ENCODE results near the gene PROC. TPM values are rescaled to one million over a fixed set of nuclear protein-coding genes. Genes with fewer than 3 reads are reported as not detected.

Gene PROC
- total and polyA plus RNA-seq, 2 of the 4 experiments (the other 2 are of a cell fraction), result 0.07 TPM; not detected in 1

DNA sequence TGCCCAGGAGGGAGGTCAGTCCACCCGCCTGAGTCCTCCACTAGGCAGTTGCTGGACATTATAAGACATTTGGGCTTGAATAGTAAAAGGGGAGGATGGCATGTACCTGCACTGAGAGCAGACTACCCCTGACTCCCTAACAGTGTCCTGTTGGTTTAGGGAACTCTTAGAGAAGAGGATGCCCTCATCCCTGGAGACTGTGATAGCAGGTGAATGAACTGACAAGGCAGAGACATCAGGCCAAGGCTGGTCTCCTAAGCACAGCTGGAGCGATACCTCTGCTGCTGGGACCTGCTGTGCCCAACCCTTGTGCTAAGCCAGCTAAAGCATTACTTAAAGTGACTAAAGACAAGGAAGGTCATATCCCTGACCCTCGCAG, 34.8 kb downstream of the PROC start:
- Histone ChIP-seq H3K4ac (ENCODE audit: low read depth, low read length) (no peak overlapping the region), H3K27ac (ENCODE audit: insufficient read depth, low read length) (no peak overlapping the region), H2AFZ (replicated peaks; ENCODE audit: low read length, poor library complexity) (no peak overlapping the region), H3K4me1 (ENCODE audit: control insufficient read depth, insufficient read depth, low read length) (0 out of 2 replicates have a peak, but pooled peaks cover 4% of the 10 kb centered on the region), H2BK15ac (ENCODE audit: low read depth, low read length) (no peak overlapping the region), H3K27me3 (ENCODE audit: control insufficient read depth, insufficient read depth, low read length) (no peaks in the 10 kb centered on the region), H3K14ac (replicated peaks; ENCODE audit: low read depth, low read length) (0 out of 2 replicates have a peak overlapping the region, but pooled peaks have one; percentile 21), H2AK5ac (ENCODE audit: low read depth, low read length) (no peak overlapping the region), H3K4me2 (ENCODE audit: low read depth, low read length) (no peak overlapping the region), H2BK5ac (ENCODE audit: low read depth, low read length, poor library complexity, severe bottlenecking) (no peak overlapping the region), H3K79me1 (ENCODE audit: low read depth in 1 of 2, low read length in 2 of 2) (no peaks in the 10 kb centered on the region), H3K9me1 (ENCODE audit: insufficient read depth, low read length) (no peaks in the 10 kb centered on the region; the same call in 1 of the 2 replicates), H3K36me3 (ENCODE audit: control insufficient read depth, insufficient read depth, low read length) (no peaks in the 10 kb centered on the region), H3K18ac (ENCODE audit: low read depth, low read length) (no peak overlapping the region), H2BK20ac (ENCODE audit: low read depth, low read length) (no peak overlapping the region), H3K9ac (ENCODE audit: low read depth, low read length) (no peak overlapping the region), H3K23ac (ENCODE audit: low read depth, low read length) (no peak overlapping the region), H3K4me3 (ENCODE audit: insufficient read depth, low read depth, low read length) (no peak overlapping the region), H3K9me3 (ENCODE audit: control insufficient read depth, insufficient read depth, low read length) (no peaks in the 10 kb centered on the region), H4K20me1 (ENCODE audit: insufficient read depth, low read length) (no peaks in the 10 kb centered on the region), H2AK9ac (replicated peaks; ENCODE audit: low read depth, low read length, poor library complexity) (no peak overlapping the region), H3K56ac (ENCODE audit: extremely low read depth, insufficient read depth, low read length) (no peak overlapping the region), H2BK120ac (ENCODE audit: low read depth, low read length) (no peak overlapping the region), H4K8ac (ENCODE audit: low read depth in 2 of 2, low read length in 2 of 2) (no peak overlapping the region), H4K91ac (ENCODE audit: insufficient read depth, low read depth, low read length) (no peak overlapping the region), H4K5ac (ENCODE audit: low read depth, low read length) (no peak overlapping the region)
- dilution Hi-C loops (cut with HindIII; ENCODE audit: low sequenced_read_pairs, unreplicated experiment), result no loop called here
- DNase-seq, result no peak
- ATAC-seq (ENCODE audit: low read depth), result no peak
- 100% methylated on average over 1 of the region's 3 CpGs; no CpG with 5 or more reads in 1 of the 2 experiments for WGBS, 2 experiments (ENCODE audit: extremely low coverage in 2 of 2, insufficient read length in 1 of 2)
- in situ Hi-C loops (cut with MboI; ENCODE audit: low sequenced_read_pairs), result no loop called here
- POLR2A ChIA-PET (ENCODE audit: unreplicated experiment), result no interaction called here
- TF ChIP-seq, protein P1, sequence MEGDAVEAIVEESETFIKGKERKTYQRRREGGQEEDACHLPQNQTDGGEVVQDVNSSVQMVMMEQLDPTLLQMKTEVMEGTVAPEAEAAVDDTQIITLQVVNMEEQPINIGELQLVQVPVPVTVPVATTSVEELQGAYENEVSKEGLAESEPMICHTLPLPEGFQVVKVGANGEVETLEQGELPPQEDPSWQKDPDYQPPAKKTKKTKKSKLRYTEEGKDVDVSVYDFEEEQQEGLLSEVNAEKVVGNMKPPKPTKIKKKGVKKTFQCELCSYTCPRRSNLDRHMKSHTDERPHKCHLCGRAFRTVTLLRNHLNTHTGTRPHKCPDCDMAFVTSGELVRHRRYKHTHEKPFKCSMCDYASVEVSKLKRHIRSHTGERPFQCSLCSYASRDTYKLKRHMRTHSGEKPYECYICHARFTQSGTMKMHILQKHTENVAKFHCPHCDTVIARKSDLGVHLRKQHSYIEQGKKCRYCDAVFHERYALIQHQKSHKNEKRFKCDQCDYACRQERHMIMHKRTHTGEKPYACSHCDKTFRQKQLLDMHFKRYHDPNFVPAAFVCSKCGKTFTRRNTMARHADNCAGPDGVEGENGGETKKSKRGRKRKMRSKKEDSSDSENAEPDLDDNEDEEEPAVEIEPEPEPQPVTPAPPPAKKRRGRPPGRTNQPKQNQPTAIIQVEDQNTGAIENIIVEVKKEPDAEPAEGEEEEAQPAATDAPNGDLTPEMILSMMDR (conservative IDR thresholded peaks at IDR 0.05; ENCODE audit: low read depth, low read length), result no peak
- TF ChIP-seq NFE2L2 (IDR thresholded peaks at IDR 0.05; ENCODE audit: low read depth, low read length) (no peak), SMC3 (IDR thresholded peaks at IDR 0.05; ENCODE audit: low read depth, low read length) (no peak), MAFK (IDR thresholded peaks at IDR 0.05; ENCODE audit: low read depth, low read length) (no peak)
- TF ChIP-seq, protein P2, sequence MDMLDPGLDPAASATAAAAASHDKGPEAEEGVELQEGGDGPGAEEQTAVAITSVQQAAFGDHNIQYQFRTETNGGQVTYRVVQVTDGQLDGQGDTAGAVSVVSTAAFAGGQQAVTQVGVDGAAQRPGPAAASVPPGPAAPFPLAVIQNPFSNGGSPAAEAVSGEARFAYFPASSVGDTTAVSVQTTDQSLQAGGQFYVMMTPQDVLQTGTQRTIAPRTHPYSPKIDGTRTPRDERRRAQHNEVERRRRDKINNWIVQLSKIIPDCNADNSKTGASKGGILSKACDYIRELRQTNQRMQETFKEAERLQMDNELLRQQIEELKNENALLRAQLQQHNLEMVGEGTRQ (IDR thresholded peaks at IDR 0.05; ENCODE audit: low read depth, low read length), result no peak
- no TSS peak for BruUV-seq (replicated peaks)
- intact Hi-C loops (cut with micrococcal nuclease), result no loop called here
- CTCF ChIA-PET, result interaction anchor here (1.9 kb wide), 1 partner anchor 26 kb away, joined by 6 read pairs; no protein-coding TSS in a partner anchor

All from IMR-90 (cell line).